Activated gamma-delta T cell treated with Interleukin-2 at 50 U/mL for 16 hours (primary cell): ENCODE data around the gene PCBD2.
"Not testable (repeated sequence)": the region's sequence is repeated elsewhere in the genome, so short reads cannot be mapped to it uniquely, and the experiment has no call there.

Experiments
- DNase-seq: peaks from one replicate; pipeline ENCODE4 v3.0.0-alpha.2; 2020

Gene PCBD2

DNA sequence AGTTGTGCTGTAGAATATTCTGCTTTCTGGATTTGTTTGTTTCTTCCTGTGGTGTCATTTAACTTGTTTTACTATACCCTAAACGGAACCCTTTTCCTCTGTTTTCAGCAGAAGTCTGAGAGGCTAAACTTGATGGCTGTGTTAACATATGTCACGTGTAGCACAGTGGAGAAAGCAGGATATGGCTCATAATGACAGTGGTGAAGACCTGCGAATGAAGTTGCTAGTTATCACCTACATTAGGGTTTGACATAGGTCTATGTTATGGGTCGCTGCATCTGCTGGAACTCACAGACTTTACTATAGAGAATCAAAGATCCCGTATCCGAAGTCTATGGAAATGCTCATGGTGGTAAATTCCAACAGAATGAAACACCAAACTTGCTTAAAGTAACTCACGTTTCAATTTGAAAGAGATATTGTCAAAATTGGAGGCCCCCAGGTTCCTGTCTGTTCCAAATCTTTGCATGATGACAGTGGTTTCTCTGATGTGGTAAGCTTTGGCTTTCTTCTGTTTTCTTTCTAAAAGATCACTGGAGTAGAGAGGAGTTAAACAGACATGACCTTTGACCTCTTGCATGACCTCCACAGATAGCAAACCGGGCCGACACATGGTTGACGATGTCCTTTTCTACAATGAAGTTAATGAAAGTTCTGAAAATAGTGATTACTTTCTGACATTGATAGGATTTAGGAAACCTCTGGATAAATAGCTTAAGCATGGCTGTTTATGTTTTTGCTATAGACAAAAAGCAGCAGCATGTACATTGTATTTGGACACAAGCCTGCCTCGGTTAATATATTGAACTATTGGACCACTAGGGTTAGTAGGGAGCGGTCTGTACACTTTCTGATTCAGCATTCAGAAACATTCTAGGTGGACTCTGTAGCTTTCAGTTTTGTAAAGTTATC lies 59.7 kb downstream of the PCBD2 start:
- no peak for DNase-seq

DNA sequence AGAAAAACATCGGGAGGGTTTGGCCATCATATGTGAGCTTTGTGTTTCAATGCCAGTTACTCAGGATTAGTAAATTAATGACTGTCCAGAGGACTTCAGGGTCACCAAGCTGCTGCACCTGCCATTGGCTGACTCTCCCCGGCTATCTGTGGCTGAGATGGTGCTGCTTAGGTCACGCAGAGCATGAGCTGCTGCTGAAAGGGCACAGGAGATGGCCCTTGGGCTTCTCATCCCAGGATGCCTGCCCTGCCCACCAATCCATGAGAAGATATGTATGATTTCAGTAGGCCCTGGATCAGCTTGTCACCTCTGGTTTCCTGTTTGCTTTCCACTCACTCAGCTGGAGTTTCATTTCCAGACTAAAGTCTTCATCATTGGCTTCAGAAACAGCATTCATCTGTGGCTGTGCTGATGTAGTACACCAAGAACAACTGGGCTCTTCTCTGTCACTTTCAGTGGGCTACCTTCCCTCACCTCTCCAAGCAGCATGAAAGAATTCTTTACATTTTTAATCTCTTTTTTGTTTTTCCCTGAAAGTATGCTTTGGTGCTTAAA lies 60.4 kb downstream of the PCBD2 start:
- no peak for DNase-seq

DNA sequence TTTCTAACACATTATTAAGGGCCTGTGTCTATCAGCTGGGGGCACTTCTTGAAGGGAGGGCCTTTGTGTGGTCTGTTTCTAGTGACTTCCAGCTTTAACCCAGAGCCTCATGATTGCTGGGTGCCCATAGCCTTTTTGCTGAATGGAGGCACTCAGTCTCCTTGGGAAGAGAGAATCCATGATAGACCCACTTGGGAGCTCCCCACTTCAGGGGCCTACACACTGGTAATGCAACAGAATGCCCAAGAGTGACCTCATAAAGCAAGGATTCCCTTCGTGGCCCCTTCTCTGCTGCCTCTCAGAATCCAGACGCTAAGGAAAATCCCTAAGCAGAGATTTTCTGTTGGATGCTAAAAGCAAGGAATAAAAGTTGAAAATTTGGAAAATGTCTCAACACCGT lies 62.7 kb downstream of the PCBD2 start, which contains the start of gene CATSPER3:
CATSPER3 (plus strand) TSS at position 301 of the 400 bp plus-strand sequence; CDS start at position 386, 85 bp downstream.
- DNase-seq: no peak

DNA sequence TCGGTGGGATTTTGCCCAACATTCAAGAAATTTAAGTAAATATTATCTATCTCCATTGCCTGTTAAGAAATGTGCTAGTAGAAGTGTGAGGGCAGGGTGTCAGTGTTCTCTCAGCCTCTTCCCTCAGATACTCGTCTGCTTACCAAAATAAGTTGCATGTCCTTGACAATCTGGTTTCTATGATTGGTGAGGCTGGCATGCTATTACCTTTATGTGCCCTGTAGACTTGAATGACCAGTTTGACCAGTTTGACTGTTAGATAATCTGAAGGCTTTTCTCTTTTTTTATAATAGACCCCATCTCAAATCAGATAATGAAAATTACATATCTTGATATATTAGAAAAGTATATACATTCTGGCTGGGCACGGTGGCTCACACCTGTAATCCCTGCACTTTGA lies 63.1 kb downstream of the PCBD2 start:
- no peak for DNase-seq

DNA sequence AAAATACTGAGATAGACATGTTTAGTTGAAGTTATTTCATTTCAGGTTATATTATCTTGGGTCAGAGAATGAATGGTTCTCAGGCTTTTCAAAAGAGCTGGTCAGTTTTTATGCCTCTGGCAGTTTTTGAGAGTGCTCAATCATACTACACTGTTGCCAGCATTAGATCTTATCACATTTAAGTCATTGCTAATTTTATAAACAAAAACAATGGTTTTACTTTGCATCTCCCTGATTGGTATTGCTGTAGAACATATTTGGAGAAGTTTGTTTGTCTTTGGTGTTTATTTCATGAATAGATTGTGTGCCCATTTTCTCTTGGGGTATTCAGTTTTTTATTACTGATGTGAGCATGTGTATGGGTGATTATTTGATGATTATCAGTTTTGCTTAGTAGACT lies 64.2 kb downstream of the PCBD2 start:
- DNase-seq: no peak

DNA sequence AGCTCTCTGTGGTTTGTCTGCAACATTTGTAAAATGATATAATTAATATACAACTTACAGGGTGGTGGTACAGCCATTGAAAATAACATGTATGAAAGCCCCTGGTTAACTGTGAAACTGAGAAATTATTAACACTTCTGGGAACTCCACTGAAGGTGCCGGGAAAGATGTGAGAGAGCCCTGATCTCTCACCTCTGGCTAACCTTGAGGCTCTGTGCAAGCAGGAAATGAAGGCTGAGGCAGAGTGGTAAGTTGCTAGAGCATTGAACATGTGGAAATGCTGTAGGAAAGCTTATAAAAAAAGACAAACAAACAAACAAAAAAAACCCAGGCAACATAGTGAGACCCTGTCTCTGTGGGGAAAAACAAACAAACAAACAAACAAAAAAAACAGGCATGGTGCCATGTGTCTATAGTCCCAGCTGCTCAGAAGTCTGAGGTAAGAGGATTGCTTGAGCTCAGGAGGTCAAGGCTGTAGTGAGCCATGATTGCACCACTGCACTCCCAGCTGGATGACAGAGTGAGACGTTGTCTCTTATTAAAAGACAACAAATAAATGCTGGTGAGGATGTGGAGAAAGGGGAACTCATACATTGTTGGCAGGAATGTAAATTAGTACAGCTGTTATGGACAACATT lies 70.3 kb downstream of the PCBD2 start:
- no peak for DNase-seq

DNA sequence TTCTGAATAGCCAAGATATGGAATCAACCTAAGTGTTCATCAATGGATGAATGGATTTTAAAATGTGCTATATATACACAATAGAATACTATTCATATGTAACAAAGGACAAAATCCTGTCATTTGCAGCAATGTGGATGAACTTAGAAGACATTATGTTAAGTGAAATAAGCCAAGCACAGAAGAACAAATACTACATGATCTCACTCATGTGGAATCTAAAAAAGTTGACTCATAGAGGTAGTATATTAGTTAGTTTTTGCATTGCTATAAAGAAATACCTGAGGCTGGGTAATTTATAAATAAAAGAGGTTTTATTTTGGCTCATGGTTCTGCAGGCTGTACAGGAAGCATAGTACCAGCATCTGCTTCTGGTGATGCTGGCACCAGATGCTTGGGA lies 70.9 kb downstream of the PCBD2 start:
- DNase-seq: no peak

DNA sequence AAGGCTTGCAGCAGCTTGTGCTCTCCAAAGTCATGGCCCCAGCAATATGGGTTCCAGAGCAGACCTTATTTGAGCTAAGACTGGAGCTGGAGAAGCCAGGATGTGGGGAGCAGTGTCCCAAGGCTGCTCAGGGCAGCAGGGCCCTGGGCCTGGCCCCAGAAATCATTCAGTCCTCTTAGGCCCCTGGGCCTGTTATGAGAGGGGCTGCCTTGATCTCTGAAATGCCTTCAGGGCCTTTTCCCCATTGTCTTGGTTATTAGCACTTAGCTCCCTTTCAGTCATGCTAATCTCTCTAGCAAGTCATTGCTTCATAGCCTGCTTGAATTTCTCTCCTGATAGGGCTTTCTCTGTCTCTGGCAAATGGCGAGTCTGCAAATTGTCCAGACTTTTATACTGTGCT lies 71.9 kb downstream of the PCBD2 start:
- no peak for DNase-seq

DNA sequence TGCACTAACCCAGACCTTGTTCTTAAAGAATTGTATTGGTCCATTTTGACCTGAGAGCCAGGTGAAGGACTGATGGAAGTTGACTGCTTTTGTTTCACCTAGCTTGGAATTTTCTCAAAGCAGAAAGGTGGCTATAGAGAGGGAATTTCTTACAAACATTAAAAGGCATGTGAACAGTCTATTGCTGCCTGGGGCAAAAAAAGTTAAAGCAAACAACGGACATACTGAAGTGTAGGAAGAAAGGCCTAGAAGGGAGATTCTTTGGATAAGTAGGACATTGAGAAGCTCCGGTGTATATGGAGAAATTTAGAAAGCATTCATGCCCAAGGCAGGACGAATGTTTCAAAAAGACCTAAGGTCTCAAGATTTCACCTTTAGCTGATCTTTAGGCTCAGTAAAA lies 74.5 kb downstream of the PCBD2 start:
- DNase-seq: no peak

DNA sequence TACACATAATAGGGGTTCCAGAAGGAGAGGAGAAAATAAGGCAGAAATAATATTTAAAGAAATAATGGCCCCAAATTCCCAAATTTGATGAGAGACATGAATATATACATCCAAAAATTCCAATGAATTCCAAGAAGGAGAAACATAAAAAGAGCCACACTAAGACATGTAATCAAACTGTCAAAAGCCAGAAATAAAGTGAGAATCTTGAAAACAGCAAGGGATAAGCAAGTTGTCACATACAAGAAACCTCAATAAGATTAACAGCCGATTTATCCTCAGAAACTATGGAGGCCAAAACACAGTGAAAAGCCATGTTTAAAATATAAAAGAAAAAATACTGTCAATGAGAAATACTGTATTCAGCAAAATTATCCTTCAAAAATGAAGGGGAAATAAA lies 77.3 kb downstream of the PCBD2 start:
- DNase-seq: no peak

DNA sequence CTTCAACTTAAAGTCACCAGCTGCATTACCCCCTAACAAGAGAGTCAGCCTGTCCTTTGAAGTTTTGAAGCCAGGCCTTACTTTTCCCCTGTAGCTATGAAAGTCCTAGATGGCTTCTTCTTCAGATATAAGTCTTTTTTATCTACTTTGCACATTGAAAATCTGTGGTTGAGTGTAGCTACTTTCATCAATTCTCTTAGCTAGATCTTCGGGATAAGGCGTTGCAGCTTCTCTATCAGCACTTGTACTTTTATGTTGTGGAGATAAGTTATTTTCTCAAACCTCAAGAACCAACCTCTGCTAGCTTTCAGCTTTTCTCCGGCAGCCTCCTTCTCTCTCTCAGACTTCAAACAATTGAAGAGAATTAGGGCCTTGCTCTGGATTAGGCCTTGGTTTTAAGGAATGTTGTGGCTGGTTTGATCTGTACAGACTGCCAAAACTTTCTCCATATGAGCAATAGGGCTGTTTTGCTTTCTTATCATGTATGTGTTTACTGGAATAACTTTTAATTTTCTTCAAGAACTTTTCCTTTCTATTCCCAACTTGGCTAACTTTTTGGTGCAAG lies 84.4 kb downstream of the PCBD2 start:
- DNase-seq: no peak

DNA sequence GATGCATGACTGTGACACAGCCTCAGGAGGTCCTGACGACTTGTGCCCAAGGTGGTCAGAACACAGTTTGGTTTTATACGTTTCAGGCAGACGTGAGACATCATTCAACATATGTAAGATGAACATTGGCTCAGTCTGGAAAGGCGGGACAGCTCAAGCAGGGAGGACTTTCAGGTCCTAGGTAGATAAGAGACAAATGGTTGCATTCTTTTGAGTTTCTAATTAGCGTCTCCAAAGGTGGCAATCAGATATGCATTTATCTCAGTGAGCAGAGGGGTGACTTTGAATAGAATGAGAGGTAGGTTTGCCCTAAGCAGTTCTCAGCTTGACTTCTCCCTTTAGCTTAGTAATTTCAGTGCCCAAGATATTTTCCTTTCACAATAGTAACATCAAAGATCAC lies 85.3 kb downstream of the PCBD2 start:
- DNase-seq: not testable (repeated sequence)

DNA sequence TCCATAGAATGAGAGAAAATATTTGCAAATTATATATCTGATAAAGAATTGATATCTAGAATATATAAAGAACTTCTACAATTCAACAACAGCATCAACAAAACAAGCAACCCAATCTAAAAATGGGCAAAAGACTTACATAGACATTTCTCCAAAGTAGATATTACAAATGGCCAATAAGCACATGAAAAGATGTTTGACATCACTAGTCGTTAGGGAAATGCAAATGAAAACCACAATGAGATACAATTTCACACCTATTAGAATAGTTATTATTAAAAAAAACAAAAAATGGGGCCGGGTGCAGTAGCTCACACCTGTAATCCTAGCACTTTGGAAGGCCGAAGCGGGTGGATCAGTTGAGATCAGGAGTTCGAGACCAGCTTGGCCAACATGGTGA lies 87.2 kb downstream of the PCBD2 start:
- DNase-seq: no peak

DNA sequence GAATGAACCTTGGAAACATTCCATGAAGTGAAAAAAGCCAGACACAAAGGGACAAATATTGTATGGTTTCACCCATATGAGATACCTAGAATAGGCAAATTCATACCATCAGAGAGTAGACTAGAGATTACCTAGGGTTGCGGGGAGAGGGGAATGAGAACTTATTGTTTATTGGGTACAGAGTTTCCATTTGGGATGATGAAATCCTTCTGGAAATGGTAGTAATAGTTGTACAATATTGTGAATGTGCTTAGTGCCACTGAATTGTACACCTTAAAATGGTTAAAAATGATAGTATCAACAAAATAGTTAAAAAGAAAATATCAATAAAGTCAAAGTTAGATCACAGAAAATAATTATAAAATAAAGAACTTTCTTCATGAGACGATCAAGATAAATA lies 88.2 kb downstream of the PCBD2 start:
- DNase-seq: no peak

DNA sequence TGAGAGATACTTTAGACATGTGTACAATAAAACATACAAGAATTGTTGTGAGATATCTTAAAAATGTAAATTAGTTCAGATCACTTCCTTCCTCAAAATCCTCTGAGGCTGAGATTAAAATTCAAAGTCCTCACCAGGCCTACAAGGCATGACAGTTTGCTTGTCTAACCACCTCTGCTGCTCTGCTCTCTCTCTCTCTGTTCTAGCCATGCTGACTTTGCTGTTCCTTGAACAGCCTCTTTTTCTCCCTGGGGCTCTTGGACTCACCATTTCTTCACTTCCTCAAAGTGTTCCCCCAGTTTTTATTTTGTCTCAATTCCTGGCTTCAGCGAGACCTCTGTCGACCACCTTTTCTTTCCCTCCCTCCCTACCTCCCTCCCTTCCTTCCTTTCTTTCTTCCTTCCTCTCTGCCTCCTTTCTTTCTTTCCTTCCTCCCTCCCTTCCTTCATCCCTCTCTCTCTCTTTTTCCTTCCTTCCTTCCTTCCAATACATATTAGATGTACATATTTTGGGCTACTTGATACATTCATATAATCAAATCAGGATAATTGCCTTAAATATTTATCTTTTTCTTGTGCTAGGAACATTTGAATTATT lies 89.7 kb downstream of the PCBD2 start:
- no peak for DNase-seq

DNA sequence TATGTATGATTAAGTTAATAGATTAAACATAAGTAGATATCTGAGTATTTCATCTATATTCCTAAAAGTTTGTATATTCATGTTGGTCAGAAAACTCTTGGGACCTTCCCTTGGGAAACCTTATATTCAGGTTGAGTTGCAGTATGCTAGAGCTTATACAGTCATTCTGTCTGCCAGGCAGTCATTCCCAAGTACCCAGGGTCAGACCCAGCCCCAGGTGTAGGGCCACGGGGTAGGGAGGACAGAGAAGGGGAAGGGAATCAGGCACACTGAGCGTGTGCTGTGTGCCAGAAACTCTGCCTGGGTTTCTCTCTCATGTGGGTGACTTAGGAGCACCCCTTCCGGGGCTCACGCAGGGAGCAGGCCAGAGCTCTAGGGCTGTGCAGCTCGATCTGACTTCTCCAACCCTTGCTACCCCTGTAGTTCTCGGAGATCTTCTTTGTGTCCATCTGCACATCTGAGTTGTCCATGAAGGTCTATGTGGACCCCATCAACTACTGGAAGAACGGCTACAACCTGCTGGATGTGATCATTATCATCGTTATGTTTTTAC lies 91.0 kb downstream of the PCBD2 start:
- DNase-seq: no peak

DNA sequence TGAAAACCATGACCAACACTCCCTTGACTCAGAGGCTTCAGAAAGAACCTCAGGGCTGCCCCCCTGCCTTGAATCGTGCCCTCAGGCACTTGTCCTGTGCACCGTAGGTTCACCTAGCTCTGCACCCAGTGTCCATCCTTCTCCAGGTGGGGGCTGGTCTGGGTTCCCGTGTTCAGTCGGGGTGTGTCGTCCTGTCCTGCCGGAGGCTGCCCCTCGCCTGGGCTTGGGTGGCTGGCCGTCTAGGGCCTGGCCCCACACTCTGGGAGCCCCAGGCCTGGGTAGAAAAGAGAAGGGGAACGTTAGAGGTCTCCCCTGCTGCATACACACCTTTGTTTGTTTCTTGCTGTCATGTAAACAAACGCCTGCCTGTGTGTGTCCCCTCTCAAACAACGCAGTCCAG lies 92.1 kb downstream of the PCBD2 start:
- DNase-seq: no peak

DNA sequence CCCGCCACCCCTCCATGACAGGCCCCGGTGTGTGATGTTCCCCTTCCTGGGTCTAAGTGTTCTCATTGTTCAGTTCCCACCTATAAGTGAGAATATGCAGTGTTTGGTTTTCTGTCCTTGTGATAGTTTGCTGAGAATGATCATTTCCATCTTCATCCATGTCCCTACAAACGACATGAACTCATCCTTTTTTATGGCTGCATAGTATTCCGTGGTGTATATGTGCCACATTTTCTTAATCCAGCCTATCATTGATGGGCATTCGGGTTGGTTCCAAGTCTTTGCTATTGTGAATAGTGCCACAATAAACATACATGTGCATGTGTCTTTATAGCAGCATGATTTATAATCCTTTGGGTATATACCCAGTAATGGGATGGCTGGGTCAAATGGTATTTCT lies 93.1 kb downstream of the PCBD2 start:
- DNase-seq: not testable (repeated sequence)

DNA sequence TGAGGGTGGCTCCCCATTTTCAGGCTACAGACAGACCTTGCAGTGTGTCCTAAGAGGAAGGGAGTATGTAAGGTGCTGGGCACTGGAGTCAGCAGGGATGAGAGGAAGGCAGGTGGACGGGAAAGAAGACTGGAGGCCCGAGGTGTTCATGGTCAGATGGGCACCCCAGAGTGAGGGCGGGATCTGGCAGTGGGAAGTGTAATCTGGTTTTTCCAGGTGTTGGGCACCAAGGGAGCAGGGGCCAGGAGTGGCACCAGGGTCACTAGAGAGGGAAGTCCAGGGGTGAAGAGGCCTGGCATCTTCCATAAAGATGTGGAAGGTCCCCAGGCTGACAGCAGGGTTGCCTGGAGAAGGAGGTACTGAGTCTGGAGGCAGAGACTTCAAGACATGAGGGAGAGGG lies 99.4 kb downstream of the PCBD2 start:
- DNase-seq: no peak

DNA sequence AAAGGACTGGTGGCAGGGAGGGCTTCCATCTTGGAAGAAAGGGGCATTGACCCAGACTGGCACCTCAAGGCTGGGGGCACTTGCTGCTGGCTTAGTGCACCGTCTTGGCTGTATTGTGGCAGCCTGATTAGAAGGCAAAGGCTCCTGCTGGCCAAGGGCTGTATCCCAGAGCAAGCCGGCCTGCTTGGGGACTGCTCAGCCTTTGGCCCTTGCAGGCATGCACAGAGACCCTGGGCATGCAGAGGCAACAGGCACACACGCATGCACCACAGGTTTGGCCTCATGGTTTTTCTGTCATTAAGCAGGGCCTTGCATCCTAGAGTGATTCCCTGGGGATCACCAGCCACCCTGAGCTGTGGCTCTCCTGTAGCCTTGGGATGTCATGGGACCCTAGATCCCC lies 100.1 kb downstream of the PCBD2 start:
- no peak for DNase-seq

DNA sequence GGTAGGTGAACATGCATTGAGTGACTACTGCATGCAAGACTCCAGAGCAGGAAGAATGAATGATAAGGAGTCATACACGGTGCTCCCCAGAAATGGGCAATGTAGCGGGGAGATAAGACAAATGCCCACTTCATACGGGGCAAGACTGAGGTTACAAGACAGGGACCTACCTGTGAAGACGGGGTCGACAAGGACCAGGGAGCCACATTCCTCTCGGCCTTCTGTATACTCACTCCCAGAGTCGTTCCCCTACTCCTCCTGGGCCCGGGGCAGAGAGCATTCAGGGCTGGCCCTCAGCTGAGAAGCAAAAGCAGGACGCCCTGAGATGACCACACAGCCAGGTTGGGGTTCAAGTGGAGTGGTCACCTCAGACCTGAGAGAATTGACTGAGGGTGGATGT lies 102.4 kb downstream of the PCBD2 start:
- no peak for DNase-seq

DNA sequence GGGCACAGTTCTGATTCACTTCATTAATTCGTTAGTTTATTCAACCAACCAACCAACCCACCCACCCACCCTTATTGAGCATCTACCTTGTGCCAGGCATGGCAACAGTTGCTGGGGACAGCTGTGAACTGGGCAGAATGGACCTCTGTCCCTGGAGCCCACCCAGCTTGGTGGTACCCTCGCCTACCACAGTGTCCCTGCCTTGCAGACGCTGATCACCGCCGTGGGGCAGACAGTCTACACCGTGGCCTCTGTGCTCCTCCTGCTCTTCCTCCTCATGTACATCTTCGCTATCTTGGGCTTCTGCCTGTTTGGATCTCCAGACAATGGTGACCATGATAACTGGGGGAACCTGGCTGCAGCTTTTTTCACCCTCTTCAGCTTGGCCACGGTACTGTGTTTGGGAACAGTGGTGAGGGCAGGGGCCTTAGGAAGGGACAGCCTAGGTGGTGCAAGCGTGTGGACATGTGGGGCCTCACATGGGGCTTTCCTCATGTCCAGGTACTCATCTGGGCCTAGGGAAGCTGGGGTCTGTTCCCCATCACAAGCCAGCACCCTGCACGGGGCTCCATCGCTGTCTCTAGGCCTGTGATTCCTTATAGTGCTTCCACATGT lies 102.9 kb downstream of the PCBD2 start:
- no peak for DNase-seq

DNA sequence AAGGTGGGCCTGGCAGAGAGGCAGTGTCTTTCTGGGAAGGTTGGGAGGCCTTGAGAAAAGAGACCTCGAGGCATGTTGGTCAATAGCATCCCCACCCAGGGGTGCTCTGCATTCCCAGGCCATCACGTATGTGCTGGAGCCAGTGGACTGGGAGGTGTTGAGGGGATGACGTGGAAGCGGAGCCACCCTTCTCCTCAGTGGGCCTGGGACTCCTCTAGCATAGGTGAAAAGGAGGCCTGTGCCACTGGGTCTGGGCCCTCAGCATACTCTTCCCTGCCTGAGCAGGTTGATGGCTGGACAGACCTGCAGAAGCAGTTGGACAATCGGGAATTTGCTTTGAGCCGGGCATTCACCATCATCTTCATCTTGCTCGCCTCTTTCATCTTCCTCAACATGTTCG lies 103.6 kb downstream of the PCBD2 start:
- DNase-seq: no peak
